Heart left ventricle (tissue), 16 donors: ENCODE measurements around the gene OR5AU1. TPM values are rescaled to one million over a fixed set of nuclear protein-coding genes. Genes with fewer than 3 reads are reported as not detected.
A peak's percentile ranks its signal among the peaks of the same experiment; 100 is the strongest.

Experiments
- ATAC-seq, 4 donors: fragments of 200-7000 bp; cut with Tn5 transposase; one replicate each; pipeline ENCODE4 v1.9.1; 2020 to 2022; ENCODE audit warnings: moderate library complexity in 4 of 4, mild to moderate bottlenecking in 3 of 4, moderate number of reproducible peaks in 1 of 4
- DNase-seq, 5 donors: peaks; one replicate each; pipeline ENCODE4 v3.0.0-alpha.2; 2020
- H3K27ac ChIP-seq, 12 donors: fragments of 200-600 bp; sonication (generic) in 4 of 12; one replicate each; pipeline versions ENCODE4 v1.5.0 to v1.8.0; 2016 to 2022; ENCODE audit warnings: mild to moderate bottlenecking in 2 of 12
- H3K27me3 ChIP-seq, 9 donors: fragments of 200-600 bp; sonication (generic) in 2 of 9; one replicate each; pipeline versions ENCODE4 v1.5.1 to v1.8.0; 2016 to 2022; ENCODE audit warnings: mild to moderate bottlenecking in 3 of 9
- H3K36me3 ChIP-seq, 9 donors: fragments of 200-600 bp; sonication (generic) in 2 of 9; one replicate each; pipeline versions ENCODE4 v1.5.0 to v1.8.0; 2018 to 2022; ENCODE audit warnings: mild to moderate bottlenecking in 2 of 9
- H3K4me1 ChIP-seq, 12 donors: fragments of 200-600 bp; sonication (generic) in 4 of 12; one replicate each; pipeline versions ENCODE4 v1.5.0 to v1.8.0; 2016 to 2022; ENCODE audit warnings: mild to moderate bottlenecking in 3 of 12
- H3K4me3 ChIP-seq, 12 donors: fragments of 200-600 bp; sonication (generic) in 4 of 12; one replicate each; pipeline versions ENCODE4 v1.5.0 to v1.8.0; 2017 to 2022; ENCODE audit warnings: mild to moderate bottlenecking in 9 of 12, moderate library complexity in 4 of 12
- H3K9me3 ChIP-seq, 12 donors: fragments of 200-600 bp; sonication (generic) in 4 of 12; one replicate each; pipeline versions ENCODE4 v1.5.0 to v1.8.0; 2016 to 2022; ENCODE audit warnings: mild to moderate bottlenecking in 1 of 12
- CTCF ChIP-seq, 12 donors: fragments of 200-600 bp; sonication (generic) in 4 of 12; IDR thresholded peaks; one replicate each; pipeline versions ENCODE4 v1.5.0 to v1.8.0; 2018 to 2022; ENCODE audit warnings: antibody characterized with exemption in 12 of 12, mild to moderate bottlenecking in 5 of 12
- POLR2A ChIP-seq, 2 donors: fragments of 450-650 bp; IDR thresholded peaks; one replicate each; pipeline ENCODE4 v1.6.1; 2017; ENCODE audit warnings: antibody characterized with exemption in 2 of 2, mild to moderate bottlenecking in 2 of 2, moderate library complexity in 2 of 2
- WGBS, 4 donors: extraction: QIAGEN DNeasy Blood & Tissue Kit in 2 of 4; methylation state at CpG; one replicate each; pipeline versions ENCODE4 v1.1.5 to v1.1.7; 2013 to 2018; 5-methylcytosine and 5-hydroxymethylcytosine counted together
- intact Hi-C, 10 donors: fragments of 100-400 bp; cut with DNase I; formaldehyde crosslinking; loops; one replicate each; pipeline versions ENCODE4 v1.11.1 to v1.14.2; 2022
- polyA plus RNA-seq, 2 donors: library from polyadenylated mRNA; stranded (reverse); fragments of 200-250 nt; gene quantifications; one replicate each; pipeline ENCODE4 v1.2.3, GENCODE V29; 2013
- total RNA-seq, 9 donors: library from RNA; depleted of rRNA in 2 of 9; stranded (reverse); fragments of >200 nt in 2 of 9; fragmentation: NEBNext Ultra II Directional in 3 of 9; extraction: Animal tissue kit (Norgen Biotek cat#: 25700) in 3 of 9; gene quantifications; one replicate each; pipeline versions ENCODE4 v1.1.0 to v1.2.4, GENCODE V29; 2016 to 2023
- donor health status: ischemic (EF 13 %, LVEDD 7.1; RV severe dilation, severe dysfunction).
- donor health status: healthy with polysubstance abuse.
- donor health status: DM: no; HTN: yes; CAD: no.
- donor health status: DM: no; HTN: no; CAD: no.
- donor health status: ischemic (EF 25% LVEDD 6.9; RV normal size, moderate dysfunction).
- donor health status: ischemic (EF 25% LVEDD 5.7; RV mildly dilated, moderate dysfunction).
- donor health status: healthy.
- donor health status: DM: yes; HTN: yes; CAD: no.
- donor health status: ischemic (EF 35%, LVEDD 5.7; RV mildly dilated, moderate dysfunction).
- donor health status: nonischemic (EF 11% LVEDD 7.7; RV severe dilation, severe dysfunction).
- donor health status: DM: yes; HTN: yes; CAD: no.
- donor health status: PGD.
- donor health status: ischemic (EF 29% LVEDD 5.4; RV normal size, mild dysfunction).
- donor health status: nonischemic (EF 23%, LVEDD 6.1; RV moderate dilation, normal function).

Gene OR5AU1
- total and polyA plus RNA-seq, 11 donors, result not detected

- 79 to 87% (median 85%) methylated on average over 8 of the region's 8 CpGs for WGBS, 4 donors
These were observed 47.8 kb upstream of the OR5AU1 start for GRCh38 chr14:21203470-21204166.

GRCh38 chr14:21202463-21203358, 46.8 kb upstream of the OR5AU1 start:
- no peak for ATAC-seq
- intact Hi-C loops, result no loop called here
- no peak for DNase-seq
- Histone ChIP-seq H3K27ac (no peak overlapping the region), H3K4me1 (peaks cover 0 to 6% (median 0%) of the 10 kb centered on the region in 12 donors), H3K27me3 (no peaks in the 10 kb centered on the region), H3K9me3 (peaks cover 0 to under 1% (median 0%) of the 10 kb centered on the region in 12 donors), H3K36me3 (peaks cover 0 to 43% (median 29%) of the 10 kb centered on the region in 9 donors), H3K4me3 (no peak overlapping the region)
- 91 to 94% (median 92%) methylated on average over 4 of the region's 4 CpGs for WGBS, 4 donors
- TF ChIP-seq POLR2A (IDR thresholded peaks at IDR 0.05) (no peak), CTCF (IDR thresholded peaks at IDR 0.05) (no peak)

More at GRCh38 chr14:21203470-21204166, 47.8 kb upstream of the OR5AU1 start:
- Histone ChIP-seq H3K36me3 (peaks cover 0 to 52% (median 38%) of the 10 kb centered on the region in 9 donors), H3K9me3 (no peaks in the 10 kb centered on the region), H3K27ac (no peak overlapping the region), H3K4me1 (peaks cover 0 to 6% (median 0%) of the 10 kb centered on the region in 12 donors), H3K4me3 (no peak overlapping the region), H3K27me3 (no peaks in the 10 kb centered on the region)
- ATAC-seq (peak in 1 of 4 donors; percentile 6), DNase-seq (no peak)
- intact Hi-C loops, result no loop called here
- TF ChIP-seq POLR2A (IDR thresholded peaks at IDR 0.05) (no peak), CTCF (IDR thresholded peaks at IDR 0.05) (no peak)

GRCh38 chr14:21201732-21202462, 46.0 kb upstream of the OR5AU1 start:
- peaks cover 0 to 35% (median 20%) of the 10 kb centered on the region in 9 donors for H3K36me3 ChIP-seq
- intact Hi-C loops, result no loop called here
- 78 to 81% (median 80%) methylated on average over 12 of the region's 12 CpGs for WGBS, 4 donors
- H3K9me3 ChIP-seq, result peaks cover 0 to 9% (median 3%) of the 10 kb centered on the region in 12 donors
- no peak for DNase-seq
- H3K27me3 ChIP-seq, result no peaks in the 10 kb centered on the region
- no peak for TF ChIP-seq POLR2A (IDR thresholded peaks at IDR 0.05)
- TF ChIP-seq CTCF (IDR thresholded peaks at IDR 0.05), result no peak
- ATAC-seq, result no peak
- H3K4me3 ChIP-seq, result no peak overlapping the region
- H3K27ac ChIP-seq, result no peak overlapping the region
- H3K4me1 ChIP-seq, result peaks cover 0 to 6% (median 0%) of the 10 kb centered on the region in 12 donors
